ENCODE results near the gene CPXM1.
A peak's percentile ranks its signal among the peaks of the same experiment; 100 is the strongest.
"Not testable (repeated sequence)": the region's sequence is repeated elsewhere in the genome, so short reads cannot be mapped to it uniquely, and the experiment has no call there.

CPXM1 gene

DNA sequence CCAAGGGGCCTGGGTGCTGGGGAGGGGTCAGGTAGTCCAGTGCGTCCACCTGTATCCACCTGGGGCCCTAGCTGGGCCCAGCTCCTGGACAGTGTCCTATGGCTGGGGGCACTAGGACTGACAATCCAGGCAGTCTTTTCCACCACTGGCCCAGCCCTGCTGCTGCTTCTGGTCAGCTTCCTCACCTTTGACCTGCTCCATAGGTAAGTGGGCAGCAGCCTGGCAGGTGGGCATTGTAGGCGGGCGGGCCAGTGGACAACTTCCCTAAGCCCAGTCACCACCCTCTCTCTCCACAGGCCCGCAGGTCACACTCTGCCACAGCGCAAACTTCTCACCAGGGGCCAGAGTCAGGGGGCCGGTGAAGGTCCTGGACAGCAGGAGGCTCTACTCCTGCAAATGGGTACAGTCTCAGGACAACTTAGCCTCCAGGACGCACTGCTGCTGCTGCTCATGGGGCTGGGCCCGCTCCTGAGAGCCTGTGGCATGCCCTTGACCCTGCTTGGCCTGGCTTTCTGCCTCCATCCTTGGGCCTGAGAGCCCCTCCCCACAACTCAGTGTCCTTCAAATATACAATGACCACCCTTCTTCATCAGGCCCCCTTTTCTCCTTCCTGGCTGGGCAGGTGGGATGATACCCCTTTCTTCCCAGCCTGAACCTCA is 14.9 kb upstream of the CPXM1 start:
- no peak for DNase-seq
- H3K27me3 Mint-ChIP-seq (ENCODE audit: low read depth, poor library complexity) = peaks cover 36% of the 10 kb centered on the region

DNA sequence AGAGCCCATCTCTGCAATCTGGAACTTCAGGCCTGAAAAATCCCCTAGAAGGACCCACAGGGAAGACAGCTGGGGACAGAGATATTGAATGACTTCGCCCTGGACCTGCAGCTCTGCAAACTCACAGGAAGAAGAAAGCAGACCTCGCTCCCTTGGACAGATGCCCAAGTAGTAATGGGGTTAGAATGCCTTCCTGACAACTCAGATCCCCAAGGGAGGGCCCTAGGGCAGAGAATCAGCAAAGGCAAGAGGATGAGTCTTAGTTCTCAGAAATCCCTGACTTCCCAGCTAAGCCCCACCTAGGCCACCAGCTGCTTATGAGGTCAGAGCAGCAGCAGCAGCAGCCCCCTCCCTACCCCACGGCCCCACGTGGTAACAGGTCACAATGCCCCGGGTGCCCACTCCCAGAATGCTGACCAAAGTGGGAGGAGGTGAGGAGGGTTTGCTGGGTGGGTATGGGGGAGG is 14.2 kb upstream of the CPXM1 start, which contains the start of gene C20orf141:
Gene C20orf141 (plus strand): TSS at position 401 of the 465 bp plus-strand sequence. CDS start 198 bp downstream, outside the sequence.
- Mint-ChIP-seq H3K9me3 (peaks cover 36% of the 10 kb centered on the region), H3K4me1 (peaks cover 23% of the 10 kb centered on the region), H3K36me3 (ENCODE audit: low read depth) (peaks cover 17% of the 10 kb centered on the region), H3K4me3 (no peak within 1 kb of the TSS), H3K27ac (peak within 1 kb of the TSS; percentile 90), H3K27me3 (ENCODE audit: low read depth, poor library complexity) (peaks cover 33% of the 10 kb centered on the region)
- TF ChIP-seq, protein P1, sequence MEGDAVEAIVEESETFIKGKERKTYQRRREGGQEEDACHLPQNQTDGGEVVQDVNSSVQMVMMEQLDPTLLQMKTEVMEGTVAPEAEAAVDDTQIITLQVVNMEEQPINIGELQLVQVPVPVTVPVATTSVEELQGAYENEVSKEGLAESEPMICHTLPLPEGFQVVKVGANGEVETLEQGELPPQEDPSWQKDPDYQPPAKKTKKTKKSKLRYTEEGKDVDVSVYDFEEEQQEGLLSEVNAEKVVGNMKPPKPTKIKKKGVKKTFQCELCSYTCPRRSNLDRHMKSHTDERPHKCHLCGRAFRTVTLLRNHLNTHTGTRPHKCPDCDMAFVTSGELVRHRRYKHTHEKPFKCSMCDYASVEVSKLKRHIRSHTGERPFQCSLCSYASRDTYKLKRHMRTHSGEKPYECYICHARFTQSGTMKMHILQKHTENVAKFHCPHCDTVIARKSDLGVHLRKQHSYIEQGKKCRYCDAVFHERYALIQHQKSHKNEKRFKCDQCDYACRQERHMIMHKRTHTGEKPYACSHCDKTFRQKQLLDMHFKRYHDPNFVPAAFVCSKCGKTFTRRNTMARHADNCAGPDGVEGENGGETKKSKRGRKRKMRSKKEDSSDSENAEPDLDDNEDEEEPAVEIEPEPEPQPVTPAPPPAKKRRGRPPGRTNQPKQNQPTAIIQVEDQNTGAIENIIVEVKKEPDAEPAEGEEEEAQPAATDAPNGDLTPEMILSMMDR (IDR thresholded peaks at IDR 0.05) = no peak
- DNase-seq = no peak

More for the DNA sequence above, 14.9 kb upstream of the CPXM1 start:
- Mint-ChIP-seq H3K27ac (peak overlapping the region; percentile 90), H3K4me1 (peaks cover 31% of the 10 kb centered on the region), H3K36me3 (ENCODE audit: low read depth) (peaks cover 17% of the 10 kb centered on the region), H3K9me3 (peaks cover 31% of the 10 kb centered on the region), H3K4me3 (no peak overlapping the region)
- TF ChIP-seq, protein P1 (IDR thresholded peaks at IDR 0.05) = no peak

DNA sequence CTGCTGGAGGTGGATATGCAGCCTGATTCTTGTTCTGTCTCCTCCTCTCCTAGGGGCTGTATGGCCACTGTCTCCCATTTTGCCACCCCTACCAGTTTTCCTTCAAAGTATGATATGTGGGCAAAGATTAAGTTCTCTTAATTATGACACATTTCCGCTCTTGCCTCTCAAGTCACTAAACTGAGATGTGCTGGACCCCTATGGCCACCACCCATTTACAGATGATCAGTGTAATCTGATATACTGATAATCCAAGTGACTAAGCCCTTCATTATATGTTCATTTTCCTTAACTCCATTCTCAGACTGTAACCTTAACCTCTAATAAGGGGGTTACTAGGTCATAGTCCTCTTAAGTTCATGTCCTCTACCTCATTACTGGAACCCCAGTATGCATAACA is 13.6 kb upstream of the CPXM1 start:
- H3K27ac Mint-ChIP-seq = no peak overlapping the region
- DNase-seq = no peak
- H3K27me3 Mint-ChIP-seq (ENCODE audit: low read depth, poor library complexity) = peaks cover 33% of the 10 kb centered on the region
- peaks cover 42% of the 10 kb centered on the region for H3K9me3 Mint-ChIP-seq
- no peak overlapping the region for H3K4me3 Mint-ChIP-seq
- peaks cover 19% of the 10 kb centered on the region for H3K36me3 Mint-ChIP-seq (ENCODE audit: low read depth)
- H3K4me1 Mint-ChIP-seq = peaks cover 22% of the 10 kb centered on the region
- TF ChIP-seq, protein P1 (IDR thresholded peaks at IDR 0.05) = no peak

DNA sequence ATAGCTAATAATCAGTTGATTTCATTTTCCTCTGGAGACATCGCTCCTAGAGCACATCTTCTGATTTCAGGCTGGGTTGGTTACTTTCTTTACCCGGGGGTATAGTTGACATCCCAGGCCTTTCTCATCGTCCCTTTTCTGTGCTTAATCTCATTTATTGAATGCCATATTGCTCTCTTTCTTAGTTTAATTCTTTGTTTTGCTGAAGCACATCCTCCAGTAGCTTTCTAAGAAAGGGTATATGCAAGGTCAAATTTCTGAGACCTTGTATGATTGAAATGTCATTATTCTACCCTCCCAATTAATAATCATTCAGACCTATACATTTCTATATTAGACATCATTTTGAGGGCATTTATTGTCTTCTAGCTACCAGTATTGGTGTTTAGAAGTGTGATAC is 11.8 kb upstream of the CPXM1 start:
- Mint-ChIP-seq H3K9me3 (peaks cover 55% of the 10 kb centered on the region), H3K4me1 (peaks cover 23% of the 10 kb centered on the region), H3K27ac (no peak overlapping the region), H3K4me3 (no peak overlapping the region), H3K27me3 (ENCODE audit: low read depth, poor library complexity) (peaks cover 25% of the 10 kb centered on the region), H3K36me3 (ENCODE audit: low read depth) (peaks cover 23% of the 10 kb centered on the region)
- TF ChIP-seq, protein P1 (IDR thresholded peaks at IDR 0.05) = no peak
- DNase-seq = no peak

DNA sequence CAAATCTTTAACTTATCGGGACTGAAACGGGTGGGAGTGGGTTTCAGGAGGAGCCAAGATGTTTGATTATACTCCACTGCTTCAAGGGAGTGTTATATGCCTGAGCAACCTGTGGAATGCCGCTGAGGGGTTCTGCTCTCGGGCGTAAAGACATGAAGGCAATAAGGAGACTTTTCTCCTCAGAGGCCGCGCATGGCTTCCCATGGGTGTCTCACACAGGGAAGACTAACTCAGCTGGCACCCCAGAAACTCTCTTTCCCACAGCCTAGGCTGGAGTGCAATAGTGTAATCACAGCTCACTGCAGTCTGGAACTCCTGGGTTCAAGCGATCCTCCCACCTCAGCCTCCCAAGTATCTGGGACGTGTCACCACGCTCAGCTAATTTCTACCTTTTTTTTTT is 9.3 kb upstream of the CPXM1 start:
- H3K27me3 Mint-ChIP-seq (ENCODE audit: low read depth, poor library complexity) = peaks cover 45% of the 10 kb centered on the region
- peaks cover 60% of the 10 kb centered on the region for H3K9me3 Mint-ChIP-seq
- no peak overlapping the region for H3K27ac Mint-ChIP-seq
- H3K36me3 Mint-ChIP-seq (ENCODE audit: low read depth) = peaks cover 23% of the 10 kb centered on the region
- DNase-seq = peak; percentile 27
- H3K4me1 Mint-ChIP-seq = peaks cover 30% of the 10 kb centered on the region
- TF ChIP-seq, protein P1 (IDR thresholded peaks at IDR 0.05) = no peak
- H3K4me3 Mint-ChIP-seq = no peak overlapping the region

DNA sequence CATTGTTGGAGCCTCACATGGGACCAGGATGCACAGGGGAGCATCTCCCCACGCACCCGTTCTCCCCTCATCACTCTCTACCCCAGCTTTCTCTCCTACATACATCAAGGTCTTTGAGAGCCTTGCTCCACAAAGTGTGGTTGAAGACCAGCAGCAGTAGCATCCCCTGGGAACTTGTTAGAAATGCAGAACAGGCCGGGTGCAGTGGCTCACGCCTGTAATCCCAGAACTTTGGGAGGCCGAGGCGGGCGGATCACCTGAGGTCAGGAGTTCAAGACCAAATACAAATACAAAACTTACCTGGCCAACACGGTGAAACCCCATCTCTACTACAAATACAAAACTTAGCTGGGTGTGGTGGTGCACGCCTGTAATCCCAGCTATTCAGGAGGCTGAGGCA is 7.5 kb upstream of the CPXM1 start:
- not testable (repeated sequence) for H3K4me3 Mint-ChIP-seq, DNase-seq, H3K27ac Mint-ChIP-seq
- H3K36me3 Mint-ChIP-seq (ENCODE audit: low read depth) = peaks cover 23% of the 10 kb centered on the region
- H3K9me3 Mint-ChIP-seq = peaks cover 51% of the 10 kb centered on the region
- peaks cover 29% of the 10 kb centered on the region for H3K4me1 Mint-ChIP-seq
- peaks cover 55% of the 10 kb centered on the region for H3K27me3 Mint-ChIP-seq (ENCODE audit: low read depth, poor library complexity)

All from nephron progenitor cell (in vitro differentiated cells).